ENCODE data around the gene OTUD6A.
"Not testable (repeated sequence)": the region's sequence is repeated elsewhere in the genome, so short reads cannot be mapped to it uniquely, and the experiment has no call there.

OTUD6A gene

DNA sequence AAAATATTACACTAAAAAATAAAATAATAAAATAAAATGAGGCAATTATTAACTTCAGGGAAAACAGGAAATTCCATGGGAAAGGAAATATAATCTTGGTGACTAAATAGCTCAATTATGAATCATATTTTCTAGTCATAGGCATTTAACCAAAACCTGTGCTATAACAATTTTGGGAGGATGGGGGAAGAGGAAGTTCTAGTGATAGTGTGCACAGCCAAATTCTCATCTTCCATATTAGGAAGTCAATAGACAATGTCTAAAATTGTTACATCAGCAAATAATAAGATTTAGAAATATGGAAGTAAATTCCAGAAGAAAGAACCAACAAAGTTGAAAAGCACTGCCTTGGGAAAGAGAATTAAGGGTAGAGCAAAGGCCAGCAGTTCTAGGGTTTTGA lies 15.3 kb upstream of the OTUD6A start:
- no peak for DNase-seq (ENCODE audit: low read depth)

DNA sequence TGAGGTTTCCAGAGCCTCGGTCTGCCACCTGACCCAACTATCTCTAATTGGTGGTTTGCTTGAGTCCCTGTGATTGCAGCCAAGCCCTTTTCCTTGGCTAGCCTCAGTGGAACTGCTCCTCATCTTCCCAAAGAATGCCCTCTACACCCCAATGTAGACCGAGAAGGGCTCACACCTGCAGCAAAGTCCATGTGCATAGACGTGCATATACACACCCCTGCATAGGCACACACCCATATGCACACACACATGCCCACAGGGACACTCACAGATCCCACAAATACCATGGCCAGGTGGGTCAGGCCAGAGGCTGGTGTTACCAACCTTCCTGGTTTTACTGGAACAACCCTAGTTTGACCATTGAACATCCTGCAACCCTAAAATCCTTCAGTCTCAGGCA lies 12.9 kb upstream of the OTUD6A start:
- no peak for DNase-seq (ENCODE audit: low read depth)

DNA sequence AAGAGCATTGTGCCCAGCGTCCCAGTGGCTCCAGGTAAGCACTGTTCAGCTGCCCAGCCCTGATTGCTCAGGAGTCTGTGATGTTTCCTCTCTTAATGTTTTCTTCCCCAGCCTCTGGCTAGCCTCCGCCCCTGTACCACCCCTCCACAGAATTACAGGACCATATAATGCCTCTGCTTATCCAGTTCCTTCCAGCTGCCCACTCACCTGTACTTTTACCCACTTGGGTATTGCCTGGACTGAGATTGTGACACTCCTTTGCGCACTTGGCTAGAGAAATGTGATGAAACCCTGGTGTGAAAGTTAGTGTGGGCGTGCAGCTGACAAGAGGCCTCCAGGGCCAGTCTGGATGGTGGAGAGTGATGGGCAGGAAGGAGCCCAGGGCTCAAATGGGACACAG lies 12.3 kb upstream of the OTUD6A start, which contains the start of gene AWAT2:
AWAT2 (minus strand) TSS at position 14 of the 400 bp plus-strand sequence; CDS start at position 8, 6 bp downstream.
- DNase-seq (ENCODE audit: low read depth), result no peak

DNA sequence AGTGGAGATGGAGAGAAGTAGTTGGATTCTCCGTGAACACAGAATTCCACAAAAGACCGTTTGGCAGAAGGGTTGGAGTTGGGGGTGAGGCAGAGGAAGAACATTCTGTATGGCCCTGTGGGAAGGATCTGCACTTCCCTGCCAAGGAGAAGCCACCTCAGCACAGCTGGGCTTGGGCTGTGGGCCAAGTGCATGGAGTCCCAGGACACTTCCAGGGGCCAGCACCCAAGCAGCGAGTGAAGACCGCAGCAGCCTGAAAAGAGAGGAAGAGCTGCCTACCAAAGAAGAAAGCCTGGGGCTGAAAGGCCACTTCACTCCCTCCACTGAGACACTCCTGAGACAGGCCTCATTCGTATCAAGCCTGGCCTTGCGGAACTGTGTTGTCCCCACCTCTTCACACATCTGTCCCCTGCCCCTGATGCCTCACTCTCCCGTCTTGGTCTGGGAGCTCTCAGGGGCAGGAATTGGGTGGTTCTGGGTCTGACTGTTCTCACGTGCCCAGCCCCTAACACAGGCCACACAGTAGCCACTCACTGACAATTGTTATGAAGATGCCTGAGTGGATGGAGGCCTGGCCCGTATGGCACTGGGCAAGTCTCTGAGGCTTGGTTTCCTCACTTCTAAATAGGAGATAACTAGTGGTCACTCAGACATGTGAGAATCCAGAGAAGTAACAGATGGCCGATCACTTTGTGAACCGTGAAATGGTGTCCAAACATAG lies 9.2 kb upstream of the OTUD6A start:
- DNase-seq (ENCODE audit: low read depth), result no peak

DNA sequence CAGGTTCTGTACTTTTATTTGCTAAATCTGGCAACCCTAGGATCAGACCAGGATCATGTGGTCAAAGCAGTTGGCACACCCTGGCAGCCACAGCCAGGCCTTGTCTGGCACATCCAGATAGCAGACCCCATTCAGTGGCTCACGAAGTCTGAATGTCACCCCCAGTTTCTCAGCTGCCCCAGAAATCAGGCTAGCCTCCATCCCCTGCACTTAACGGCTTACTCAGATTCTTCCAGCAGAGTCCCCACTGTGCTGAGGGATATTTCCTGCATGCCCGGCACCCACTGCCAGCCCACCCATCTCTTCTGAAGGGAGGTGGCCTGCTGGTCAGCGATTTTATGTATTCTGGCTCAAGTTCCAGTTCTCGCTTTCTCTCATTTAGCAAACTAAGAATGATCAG lies 7.9 kb upstream of the OTUD6A start:
- DNase-seq (ENCODE audit: low read depth), result no peak

DNA sequence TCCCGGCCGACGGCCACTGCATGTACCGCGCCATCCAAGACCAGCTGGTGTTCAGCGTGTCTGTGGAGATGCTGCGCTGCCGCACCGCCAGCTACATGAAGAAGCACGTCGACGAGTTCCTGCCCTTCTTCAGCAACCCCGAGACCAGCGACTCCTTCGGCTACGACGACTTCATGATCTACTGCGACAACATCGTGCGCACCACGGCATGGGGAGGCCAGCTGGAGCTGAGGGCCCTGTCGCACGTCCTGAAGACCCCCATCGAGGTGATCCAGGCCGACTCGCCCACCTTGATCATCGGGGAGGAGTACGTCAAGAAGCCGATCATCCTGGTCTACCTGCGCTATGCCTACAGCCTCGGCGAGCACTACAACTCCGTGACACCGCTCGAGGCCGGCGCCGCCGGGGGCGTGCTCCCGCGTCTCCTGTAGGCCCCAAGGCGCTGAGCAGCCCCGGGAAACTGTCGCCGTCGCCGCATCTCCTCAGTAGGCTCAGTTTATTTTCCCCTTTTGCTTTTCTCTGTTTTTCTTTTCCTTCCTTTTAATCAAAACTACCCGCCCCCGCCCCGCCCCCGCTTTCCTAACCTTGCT lies 799 bp downstream of the OTUD6A start:
- DNase-seq (ENCODE audit: low read depth), result no peak

DNA sequence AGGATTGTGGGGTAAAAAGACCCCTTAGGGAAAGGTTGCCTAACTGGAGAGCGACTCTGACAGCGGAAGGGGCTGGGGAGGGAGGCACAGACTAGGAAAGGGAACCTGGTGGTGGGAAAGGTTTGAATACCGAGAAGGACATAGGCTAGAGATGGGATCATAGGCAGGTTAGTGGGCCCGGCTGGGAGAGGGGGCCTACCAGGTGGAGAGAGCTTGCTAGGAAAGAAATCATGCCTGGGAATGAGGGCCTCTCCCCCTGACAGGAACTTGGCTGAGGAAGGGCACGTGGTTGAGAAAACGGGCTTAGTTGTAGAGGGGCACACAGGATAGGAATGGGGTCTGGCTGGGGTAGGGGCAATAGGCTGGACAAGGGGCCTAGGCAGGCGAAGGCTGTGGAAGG lies 4.4 kb downstream of the OTUD6A start:
- no peak for DNase-seq (ENCODE audit: low read depth)

DNA sequence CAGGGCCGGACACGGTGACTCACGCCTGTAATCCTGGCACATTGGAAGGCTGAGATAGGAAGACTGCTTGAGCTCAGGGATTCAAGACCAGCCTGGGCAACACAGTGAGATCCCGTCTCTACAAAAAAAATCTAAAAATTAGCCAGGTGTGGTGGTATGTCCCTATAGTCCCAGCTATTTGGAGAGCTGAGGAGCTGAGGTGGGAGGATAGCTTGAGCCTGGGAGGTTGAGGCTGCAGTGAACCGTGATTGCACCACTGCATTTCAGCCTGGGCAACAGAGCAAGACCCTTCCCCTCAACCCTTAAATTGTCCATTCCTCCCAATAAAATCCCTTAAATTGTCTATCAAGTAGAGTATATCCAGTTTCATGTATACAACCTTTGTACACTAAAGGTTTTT lies 17.0 kb downstream of the OTUD6A start:
- no peak for DNase-seq (ENCODE audit: low read depth)

DNA sequence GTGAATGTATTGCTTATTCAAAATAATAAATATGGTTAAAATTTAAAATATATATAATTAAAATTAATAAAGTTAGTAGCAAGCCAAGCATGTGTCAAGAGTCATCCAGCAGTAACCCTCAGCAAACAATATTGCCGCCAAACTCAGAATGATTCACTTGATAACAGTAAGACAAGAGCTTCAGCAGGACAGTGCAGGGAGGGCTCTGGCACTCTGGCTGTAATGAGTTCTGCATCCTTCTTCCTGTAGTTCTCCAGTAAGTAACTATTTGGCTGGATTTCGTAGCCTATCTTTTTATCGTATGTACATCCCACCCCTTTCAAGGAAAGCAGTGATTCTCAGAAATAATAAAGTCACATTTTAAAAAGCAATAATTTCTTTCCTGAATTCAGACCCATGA lies 17.6 kb downstream of the OTUD6A start:
- no peak for DNase-seq (ENCODE audit: low read depth)

DNA sequence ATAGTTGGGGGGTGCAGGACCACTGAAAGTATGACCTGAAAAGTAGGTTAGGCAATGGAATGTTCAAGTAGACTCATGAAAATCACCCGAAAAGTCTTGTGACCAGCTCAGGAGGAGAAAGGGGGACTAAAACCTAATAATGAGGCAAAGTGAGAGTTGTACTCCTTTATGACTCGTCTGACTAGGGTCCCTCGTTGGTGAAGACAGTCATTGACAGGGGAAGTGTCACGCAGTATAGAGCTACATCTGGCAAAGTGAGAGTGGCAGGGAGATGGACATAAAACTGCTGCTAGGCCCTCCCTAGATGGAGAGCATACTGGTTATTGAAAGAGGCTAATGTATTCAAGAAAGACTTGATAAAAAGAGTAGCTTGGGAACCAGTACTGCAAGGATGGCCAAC lies 20.5 kb downstream of the OTUD6A start:
- DNase-seq (ENCODE audit: low read depth), result no peak

DNA sequence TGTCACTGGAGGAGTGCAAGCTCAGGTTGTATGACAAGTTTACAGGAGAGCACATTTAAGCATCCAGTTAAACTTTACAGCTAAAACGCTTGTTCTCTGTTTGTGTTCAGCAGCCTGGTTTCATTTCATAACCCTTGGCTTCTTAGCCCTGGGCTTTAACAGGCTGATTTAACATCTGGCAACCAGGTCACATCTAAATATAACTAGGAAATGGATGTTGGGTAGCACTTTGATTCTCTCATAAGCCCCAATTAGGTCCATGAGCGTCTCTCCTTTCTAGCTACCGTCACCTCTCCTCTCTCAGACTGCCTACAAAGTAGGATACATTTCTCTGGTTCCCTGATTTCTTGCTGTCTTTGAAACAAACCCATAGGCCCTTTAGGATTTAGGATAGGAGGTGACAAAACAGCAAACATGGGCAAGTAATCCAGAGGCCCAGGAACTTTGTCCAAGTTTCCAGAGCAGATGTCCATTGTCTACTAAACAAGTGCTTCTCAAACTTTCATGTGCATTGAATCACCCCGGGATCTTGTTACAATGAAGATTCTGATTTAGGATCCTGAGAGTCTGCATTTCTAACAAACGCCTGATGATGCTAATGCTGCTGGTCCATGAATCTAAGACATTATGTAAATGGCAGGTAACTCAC lies 22.5 kb downstream of the OTUD6A start:
- no peak for DNase-seq (ENCODE audit: low read depth)

DNA sequence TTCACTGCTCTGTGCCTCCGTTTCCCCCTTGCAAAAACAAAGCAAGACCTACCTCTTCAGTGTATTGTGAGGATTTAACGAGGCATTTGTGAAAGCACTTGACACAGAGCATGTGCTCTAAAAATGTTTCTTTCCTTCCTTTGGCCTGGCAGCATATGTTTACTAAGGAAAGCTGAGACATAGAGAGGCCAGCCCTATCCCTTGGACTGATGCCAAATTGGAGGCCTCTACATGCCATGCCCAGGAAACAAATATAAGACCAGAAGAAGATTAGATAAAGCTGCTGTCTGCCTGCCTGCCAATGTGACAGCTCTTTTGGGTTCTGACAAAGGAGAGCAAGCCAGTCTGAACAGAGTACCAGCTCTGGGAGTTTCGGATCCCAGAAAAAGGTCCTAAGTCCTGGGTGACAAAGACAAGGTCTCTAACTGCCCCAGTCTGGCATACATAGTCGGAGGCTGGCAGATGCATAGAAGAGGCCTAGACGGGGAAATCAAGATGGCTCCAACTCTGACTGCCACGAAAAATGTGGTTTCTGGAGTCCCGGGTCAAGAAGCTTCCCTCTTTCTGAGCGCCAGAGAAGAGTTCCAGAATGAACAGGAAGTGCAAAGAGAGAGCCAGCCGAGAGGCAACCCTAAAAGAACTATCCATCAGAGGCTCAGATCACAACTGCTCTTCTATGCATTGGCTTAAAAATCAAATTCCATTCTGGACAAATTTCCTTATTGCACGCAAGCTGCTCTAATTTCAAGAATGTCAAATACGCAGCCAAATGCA lies 25.8 kb downstream of the OTUD6A start:
- DNase-seq (ENCODE audit: low read depth), result no peak

DNA sequence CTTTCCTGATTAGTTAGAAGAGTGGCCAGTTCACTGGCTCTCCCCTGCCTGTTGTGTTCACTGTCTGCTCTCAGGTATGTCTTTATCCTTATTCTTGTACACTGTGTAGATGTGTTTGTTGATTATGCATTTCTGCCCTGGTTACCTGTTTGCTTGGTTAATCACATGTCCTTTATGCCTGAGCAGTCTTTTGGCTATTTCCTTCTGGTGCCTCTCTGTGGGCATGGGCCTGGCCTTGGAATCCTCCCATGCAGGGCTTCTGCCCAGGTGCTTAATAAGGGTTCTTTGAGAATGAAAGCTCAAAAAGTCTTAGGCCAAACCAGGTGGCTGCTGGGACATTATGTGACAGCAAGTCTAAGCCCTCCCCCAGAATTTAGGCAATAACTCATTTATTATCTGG lies 26.5 kb downstream of the OTUD6A start:
- DNase-seq (ENCODE audit: low read depth), result no peak

DNA sequence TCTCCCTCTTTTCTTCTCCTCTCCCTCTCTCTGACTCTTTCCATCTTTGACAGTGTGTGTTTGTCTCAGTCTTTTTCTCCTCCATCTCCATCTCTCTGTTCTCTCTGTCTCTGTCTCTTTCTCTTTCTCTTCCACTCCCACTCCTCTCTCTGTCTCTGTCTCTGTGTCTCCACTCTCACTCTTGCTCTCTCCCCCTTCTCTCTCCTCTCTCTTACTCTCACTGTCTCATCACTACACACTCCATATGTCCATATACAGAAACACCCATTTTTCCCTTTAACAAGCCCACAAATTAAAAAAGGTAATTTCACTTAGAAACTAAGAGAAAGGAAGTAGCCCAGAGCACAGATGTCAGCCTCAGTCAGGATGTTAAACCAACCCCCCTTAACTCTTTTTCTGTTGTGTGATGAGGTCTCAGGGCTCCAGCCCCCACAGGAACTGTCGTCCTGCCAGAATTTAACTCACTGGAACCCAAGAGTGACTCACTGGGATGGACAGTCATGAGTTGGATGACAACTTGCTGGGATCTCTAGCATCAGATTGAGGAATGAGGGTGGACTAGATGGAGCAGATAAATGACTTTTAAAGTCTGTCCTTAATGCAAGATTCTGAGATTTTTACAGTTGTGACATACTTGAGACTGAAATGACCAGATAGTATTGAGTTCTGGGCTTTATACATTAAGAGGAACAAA lies 27.5 kb downstream of the OTUD6A start:
- DNase-seq (ENCODE audit: low read depth), result no peak

DNA sequence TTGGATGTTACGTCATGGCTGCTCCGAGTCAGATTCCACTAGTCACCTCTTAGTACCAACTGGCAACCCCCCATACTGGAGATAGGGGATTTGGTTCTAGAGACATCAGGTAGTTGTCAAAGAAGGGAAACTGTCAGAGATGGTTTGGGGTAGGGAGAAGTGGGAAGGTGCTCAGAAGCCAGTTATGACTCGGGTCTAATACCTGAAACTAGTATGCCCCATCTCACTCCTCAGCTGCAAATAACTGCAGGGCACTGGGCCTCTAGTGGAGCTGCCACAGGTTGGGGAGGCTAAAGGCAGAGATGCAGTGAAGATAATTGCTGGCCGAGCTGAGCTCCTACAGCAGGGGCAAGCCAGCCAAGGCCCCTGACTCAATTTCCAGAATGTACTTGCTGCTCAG lies 30.0 kb downstream of the OTUD6A start:
- DNase-seq (ENCODE audit: low read depth), result no peak

DNA sequence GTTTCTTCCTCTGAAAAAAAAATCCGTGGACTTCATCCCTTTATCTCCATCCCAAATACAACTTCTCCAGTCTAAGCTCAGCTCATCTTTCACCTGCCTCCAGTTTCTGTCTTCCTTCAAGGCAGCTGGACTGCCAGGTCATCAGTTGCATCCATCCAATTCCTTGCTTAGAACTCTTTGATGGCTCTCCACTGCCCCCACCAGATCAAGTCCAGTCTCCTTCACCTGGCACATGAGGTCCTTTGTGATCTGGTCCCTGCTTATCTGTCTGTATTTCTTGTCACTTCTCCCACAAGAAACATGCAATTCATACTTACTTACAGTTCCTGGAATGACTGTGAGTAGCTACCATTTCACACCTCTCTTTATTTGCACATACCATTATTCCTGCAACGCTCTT lies 33.8 kb downstream of the OTUD6A start:
- DNase-seq (ENCODE audit: low read depth), result no peak

DNA sequence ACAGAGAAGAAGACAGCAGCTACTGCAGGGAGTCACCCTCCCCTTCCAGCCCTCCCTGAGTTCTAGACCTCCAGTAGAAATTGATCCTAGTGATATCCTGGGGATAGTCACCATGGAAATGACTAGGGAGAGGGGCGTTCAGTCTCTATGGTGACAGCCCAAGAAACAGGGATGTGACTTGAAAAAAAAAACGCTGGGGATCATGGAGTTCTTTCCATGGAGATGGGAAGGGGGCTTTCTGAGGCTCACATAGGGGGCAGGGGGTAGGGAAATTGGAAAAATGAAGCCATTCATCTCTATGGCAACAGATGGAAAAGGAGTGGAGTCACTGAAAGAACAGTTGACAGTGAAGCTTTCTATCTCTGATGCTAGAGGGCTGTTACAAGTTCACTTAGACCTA lies 43.0 kb downstream of the OTUD6A start:
- DNase-seq (ENCODE audit: low read depth), result no peak

DNA sequence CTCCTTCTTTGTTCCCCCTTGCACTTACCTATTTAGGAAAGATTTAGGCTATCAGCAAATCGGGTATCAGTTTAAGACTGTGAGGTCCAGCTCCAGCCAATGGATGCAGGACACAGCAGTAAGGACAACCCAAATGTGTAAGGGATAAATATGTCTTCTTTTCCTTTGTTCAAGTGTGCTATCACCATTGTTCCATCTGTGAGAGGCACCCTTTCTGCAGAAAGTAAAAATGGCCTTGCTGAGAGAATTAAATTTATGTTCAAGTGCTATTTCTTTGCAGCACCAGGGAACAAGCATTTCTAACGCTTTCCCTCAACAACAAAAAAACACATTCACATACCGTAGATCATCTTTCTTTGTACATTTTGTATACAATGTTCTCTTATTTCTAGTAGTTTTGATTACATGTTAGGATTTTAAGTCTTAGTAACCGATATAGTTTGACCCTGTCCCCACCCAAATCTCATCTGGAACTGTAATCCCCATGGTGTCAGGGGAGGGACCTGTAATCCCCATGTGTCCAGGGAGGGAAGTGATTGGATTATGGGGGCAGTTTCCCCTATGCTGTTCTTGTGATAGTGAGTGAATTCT lies 49.3 kb downstream of the OTUD6A start:
- DNase-seq (ENCODE audit: low read depth), result not testable (repeated sequence)

Data from stimulated activated CD8-positive, alpha-beta memory T cell treated with anti-CD3 and anti-CD28 coated beads, Interleukin-7, amount 100 ng/mL, for 24 hours (primary cell).